GM19452 (cell line): ENCODE measurements around the gene TSHZ2.

Experiments used
- ATAC-seq: cut with Tn5 transposase; IDR thresholded peaks from one replicate; pipeline ENCODE4 v1.9.1; 2021; ENCODE audit not compliant: unreplicated experiment

The TSHZ2 gene

DNA sequence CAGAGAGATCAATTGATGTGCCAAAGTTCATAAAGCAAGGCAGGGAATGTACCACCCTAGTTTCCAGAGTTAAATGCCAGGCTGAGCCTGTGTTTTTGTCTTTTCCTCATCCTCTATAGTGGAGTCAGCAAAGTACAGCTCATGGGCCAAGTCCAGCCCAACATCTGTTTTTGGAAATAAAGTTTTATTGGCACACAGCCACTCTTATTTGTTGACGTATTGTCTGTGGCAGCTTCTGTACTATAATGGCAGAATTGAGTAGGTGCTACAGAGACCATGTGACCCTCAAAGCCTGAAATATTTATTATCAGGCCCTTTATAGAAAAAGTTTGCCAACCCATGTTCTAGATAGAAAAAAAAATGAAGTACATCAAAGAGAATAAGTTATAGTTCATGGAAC lies 187.0 kb downstream of the TSHZ2 start:
- no peak for ATAC-seq

DNA sequence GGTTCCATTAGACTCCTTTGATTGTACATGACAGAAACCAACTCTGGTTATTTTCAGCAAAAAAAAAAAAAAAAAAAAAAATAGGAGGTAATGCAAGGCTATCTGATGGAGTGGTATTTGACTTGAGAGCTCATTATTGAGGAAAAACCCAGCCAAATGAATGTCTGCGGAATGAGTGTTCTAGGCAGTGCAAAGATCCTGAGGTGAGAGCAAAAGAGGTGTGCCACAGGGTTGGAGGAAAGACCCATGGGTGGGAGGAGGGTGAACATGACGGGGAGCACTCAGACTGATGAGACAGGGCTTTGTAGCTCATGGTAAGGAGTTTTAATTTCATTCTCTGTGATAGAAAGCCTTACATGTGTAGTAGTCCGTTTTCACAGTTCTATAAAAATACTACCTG lies 188.9 kb downstream of the TSHZ2 start:
- no peak for ATAC-seq

GRCh38 chr20:53161473-53161872 lies 189.3 kb downstream of the TSHZ2 start:
- ATAC-seq, result no peak

DNA sequence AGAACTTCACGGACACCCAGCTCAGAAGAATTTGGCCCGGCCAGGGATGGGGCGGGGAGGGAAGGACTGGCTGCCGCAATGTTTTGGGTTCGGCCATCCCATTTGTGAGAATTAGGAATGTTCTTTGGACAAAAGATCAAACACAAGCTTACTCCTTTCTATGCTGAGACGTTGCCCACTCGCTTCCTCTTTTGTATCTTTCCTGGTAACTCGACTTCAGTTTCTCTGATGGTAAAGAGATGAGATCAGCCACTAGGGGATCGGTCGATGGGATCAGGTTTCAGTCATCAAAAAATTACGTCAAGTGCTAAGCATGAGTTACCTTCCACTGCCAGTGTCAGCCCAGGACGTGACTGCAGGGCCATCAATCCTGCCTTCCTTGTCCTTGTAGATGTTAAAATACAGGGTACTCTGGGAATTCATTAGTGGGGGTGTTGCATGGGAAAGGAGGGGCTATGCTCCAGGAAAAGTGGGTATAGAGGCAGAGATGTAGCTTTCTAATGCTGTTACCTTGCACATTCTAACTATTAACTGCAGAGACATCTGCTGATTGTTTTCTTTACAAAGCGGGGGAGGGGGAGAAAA lies 190.2 kb downstream of the TSHZ2 start:
- ATAC-seq, result no peak

- ATAC-seq, result no peak
Observed at GRCh38 chr20:53163486-53163885, 191.3 kb downstream of the TSHZ2 start.

DNA sequence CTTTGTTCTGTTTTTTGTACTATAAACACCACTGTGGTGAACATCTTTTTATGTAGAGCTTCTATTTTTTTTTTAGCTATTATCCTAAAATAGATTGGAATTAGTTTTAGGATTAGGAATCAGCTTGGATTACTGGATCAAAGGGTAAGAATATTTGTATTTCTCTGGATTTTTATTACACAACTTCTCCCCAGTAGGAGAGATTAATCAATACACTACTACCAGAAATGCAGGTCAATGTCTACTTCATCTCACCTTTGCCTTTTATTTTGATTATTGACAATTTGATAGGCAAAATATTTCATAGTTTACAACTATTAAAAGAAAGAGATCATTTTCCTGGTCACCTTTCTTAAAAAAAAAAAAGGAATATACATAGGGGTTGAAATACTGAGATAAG lies 191.9 kb downstream of the TSHZ2 start:
- no peak for ATAC-seq

DNA sequence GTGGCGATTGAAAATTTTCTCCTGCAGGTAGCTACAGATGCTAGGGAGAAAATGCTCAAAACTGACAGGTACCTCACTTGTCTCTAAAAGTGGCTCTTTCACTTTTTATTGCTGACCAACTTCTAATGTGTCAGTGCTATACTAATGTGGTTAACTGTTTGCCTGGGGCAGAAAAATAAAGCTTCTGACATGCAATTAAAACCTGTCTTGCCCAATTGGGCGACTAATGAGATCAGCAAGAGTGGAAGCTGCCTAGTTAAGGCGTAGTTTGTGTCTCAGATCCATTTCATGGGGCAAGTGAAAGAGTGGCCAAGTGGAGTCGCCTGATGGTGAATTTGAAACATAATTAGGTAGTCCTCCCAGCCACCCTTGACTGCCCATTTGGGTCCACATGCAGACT lies 193.3 kb downstream of the TSHZ2 start:
- no peak for ATAC-seq

GRCh38 chr20:53168491-53168890 lies 196.3 kb downstream of the TSHZ2 start:
- no peak for ATAC-seq

DNA sequence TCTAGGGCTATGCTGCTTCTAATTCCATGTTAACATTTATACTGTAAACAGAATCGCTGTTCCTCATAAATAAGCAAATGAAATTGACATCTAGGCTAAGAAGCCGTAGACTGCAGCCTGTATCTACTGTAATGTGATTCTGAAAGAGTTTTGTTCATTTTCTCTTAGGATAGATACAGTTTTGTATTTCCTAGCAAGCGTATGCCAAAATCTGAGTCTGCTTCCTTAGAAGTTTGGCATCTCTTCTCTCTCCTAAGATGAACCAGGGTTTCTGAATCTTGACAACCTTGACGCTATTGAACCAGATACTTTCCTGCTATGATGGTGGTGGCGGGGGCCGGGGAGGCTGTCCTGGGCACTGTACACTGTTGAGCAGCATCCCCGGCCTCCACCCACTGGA lies 198.0 kb downstream of the TSHZ2 start:
- no peak for ATAC-seq

GRCh38 chr20:53171065-53171464 lies 198.9 kb downstream of the TSHZ2 start:
- no peak for ATAC-seq

GRCh38 chr20:53174454-53174853 lies 202.3 kb downstream of the TSHZ2 start:
- no peak for ATAC-seq

GRCh38 chr20:53175135-53175780 lies 203.1 kb downstream of the TSHZ2 start:
- ATAC-seq, result no peak

DNA sequence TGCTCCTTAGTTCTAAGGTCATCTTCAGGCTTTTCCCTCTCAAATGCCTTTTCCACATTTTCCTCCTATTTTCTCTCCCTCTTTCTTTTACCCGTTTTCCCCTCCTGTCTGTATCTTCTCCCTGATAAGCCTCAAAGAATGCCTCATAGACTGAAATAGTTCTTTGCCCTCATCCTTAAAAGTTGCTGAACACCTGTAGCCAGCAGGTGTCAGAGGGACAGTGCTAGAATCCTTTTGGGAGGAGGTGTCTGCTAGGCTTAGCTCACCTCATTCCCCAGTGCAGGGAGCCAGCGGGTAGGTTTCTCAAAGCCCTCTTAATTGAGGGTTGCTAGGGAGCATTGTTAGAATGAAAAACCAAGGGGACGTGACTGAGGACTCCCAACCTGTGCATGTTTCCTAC lies 204.0 kb downstream of the TSHZ2 start:
- no peak for ATAC-seq

DNA sequence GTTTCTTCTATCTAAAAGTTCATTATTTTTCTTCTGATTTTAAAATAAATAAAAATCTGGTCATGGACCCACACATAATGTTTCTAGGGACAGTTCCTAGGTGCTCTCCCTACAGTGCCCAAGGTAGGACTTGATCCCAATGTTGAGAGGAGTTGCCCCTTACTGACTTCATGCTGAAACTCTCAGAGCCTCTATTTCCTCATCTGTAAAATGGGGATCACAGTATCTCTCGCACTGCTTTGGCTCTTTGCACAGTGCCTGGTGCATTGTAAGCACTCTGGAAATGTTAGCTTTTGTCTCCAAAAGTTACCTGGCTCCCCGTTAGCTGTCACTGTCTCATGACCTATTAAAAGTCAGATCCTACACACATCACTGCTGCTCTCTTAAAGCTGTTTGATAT lies 205.5 kb downstream of the TSHZ2 start:
- no peak for ATAC-seq

DNA sequence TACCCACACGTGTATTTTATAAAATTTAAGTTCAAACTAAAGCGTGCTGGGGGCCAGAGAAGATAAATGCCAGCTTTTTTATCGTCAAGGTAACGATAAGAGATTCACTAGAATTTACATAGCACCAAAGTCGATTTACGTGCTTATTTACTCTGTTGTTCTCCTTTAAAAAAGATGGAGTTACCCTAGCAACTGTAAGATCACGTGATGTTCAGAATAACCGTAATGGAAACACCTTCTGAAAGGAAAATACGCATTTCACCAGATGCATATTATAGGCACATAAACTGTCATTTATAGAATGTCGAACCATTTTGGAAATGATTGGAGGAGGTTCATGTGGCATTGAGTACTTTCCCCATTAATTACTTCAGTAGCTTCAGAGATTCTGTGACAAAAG lies 207.6 kb downstream of the TSHZ2 start:
- no peak for ATAC-seq

DNA sequence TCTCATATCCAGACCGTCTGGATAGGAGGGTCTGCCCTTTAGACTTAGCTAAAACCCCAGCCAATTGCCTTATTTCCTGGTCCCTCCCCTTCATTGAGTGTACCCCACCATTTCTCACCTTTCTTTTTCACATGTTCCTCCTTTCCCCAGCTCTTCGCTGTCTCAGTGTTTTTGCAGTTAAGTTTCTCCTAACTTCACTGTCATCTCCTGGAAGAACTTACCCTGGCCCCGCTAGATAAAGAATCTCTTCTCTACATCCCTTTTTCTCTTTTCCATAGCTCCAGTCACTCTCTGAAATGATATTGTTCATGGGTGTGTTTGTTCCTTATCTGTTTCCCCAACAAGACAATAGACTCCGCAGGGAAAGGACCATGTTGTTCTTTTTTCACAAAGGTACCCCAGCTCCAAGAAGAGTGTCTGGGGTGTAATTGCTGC lies 208.8 kb downstream of the TSHZ2 start:
- no peak for ATAC-seq

GRCh38 chr20:53181866-53182376 lies 209.8 kb downstream of the TSHZ2 start:
- ATAC-seq, result no peak

DNA sequence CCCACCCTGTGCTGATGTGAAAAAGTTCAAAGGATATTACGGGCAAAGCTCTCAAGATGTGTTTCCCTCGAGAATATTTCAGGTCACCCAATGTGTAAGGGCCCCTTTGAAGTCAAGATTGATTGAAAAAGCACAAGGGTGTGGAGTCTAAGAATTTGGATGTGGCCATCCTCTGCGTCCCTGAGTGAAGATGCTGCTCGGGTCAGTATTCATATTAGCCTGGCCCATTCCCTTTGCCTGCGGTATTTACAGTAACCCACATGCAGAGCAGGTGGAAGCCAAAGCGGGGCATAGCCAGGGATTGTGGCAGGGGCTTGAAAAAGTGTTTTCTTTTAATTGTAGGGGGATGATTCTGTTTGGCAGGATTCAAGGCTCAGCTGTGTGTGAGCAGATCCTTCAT lies 211.0 kb downstream of the TSHZ2 start:
- ATAC-seq, result no peak

DNA sequence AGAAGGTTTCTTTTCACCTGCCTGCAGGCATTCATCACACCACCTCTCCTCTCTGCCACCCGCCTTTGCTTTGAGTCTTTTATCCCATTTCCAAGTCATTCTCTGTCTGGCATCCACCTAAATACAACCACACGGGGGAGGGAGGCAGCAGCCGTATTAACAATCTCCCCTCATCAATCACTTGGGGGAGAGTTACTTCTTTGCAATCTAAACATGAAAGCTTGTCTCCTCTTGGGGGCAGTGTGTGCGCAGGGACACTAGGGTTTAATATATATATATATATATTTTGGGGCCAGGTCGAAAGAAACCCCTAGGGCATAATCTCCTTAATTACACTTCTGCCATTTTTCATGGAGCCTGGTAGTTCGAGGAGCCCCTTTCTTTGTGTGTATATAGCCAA lies 214.5 kb downstream of the TSHZ2 start:
- no peak for ATAC-seq

DNA sequence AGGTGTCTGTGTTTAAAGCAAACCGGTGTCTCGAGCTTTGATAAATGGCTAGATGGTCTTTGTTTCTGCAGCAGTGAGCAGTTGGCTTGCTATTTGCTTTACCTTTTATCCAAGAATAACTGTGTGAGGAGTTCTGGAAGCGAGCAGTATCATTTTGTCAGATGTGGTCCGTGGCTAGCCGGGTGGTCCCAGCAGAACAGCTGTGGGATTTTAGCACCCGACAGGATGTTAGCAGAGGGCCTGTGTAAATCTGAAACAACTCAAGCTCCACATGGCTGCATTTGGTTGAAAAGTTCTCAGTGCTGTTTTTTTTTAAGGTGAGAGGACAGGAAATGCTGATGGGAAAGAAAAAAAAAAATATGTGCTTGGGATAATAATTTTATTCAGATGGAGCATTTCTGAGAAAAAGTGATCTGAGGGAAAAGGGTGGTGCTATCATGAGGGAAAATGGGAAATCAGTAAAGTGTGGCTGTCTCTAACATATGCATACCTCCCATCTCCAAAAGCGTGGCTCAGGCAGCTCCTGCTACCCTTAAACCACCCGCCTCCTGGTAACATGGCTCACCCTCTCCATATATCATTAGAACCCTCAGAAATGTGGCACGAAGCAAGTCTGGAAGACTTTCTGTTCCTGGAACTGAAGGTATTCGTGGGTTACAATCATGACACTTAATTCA lies 215.4 kb downstream of the TSHZ2 start:
- ATAC-seq, result no peak

- ATAC-seq, result no peak
Observed at GRCh38 chr20:53190225-53190624, 218.1 kb downstream of the TSHZ2 start.

- no peak for ATAC-seq
Observed at GRCh38 chr20:53191957-53192356, 219.8 kb downstream of the TSHZ2 start.
